GM19025 (cell line): ENCODE results near the gene TRIM48.
"Not testable (repeated sequence)": the region's sequence is repeated elsewhere in the genome, so short reads cannot be mapped to it uniquely, and the experiment has no call there.

ENCODE experiments used
- ATAC-seq: cut with Tn5 transposase; IDR thresholded peaks from one replicate; pipeline ENCODE4 v1.9.1; 2021; ENCODE audit warnings: mild to moderate bottlenecking, low read depth, moderate library complexity; ENCODE audit not compliant: unreplicated experiment

Gene TRIM48

DNA sequence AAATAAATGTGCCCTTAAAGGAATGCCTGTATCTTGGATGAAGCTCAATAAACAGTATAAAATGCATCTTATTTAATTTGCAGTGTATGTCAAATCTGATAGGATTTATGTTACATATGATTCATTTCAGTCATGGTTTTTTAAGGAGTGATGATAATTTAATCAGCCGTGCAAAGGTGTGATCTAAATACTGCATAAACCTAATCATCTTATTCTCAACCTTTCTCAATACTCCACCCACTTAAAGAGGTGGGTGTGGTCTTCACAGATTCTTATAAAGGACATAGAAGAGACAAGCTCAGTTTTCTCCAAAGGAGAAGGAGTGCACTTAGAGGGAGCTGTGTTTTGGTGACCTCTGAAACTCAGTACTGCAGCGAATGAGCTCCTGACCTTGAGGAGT is at the start of gene TRIM48:
TRIM48 (plus strand) TSS at position 301 of the 400 bp plus-strand sequence. CDS start 113 bp downstream, outside the sequence.
- not testable (repeated sequence) for ATAC-seq

- not testable (repeated sequence) for ATAC-seq
These were observed 23.6 kb upstream of the TRIM48 start for GRCh38 chr11:55238316-55238715.

GRCh38 chr11:55263081-55263480 is 1.1 kb downstream of the TRIM48 start:
- ATAC-seq: no peak
